ENCODE results near the gene SEMA5A.

The SEMA5A gene

GRCh38 chr5:9015937-9016270 lies 530.0 kb downstream of the SEMA5A start:
- no peak overlapping the region for H3K9ac ChIP-seq
- no peaks in the 10 kb centered on the region for H3K79me2 ChIP-seq
- no peaks in the 10 kb centered on the region for H3K36me3 ChIP-seq (ENCODE audit: control insufficient read depth, insufficient read depth, low read length)
- no peaks in the 10 kb centered on the region for H3K27me3 ChIP-seq (ENCODE audit: control insufficient read depth, insufficient read depth, low read length)
- H3K9me3 ChIP-seq (ENCODE audit: control insufficient read depth, low read length) = no peaks in the 10 kb centered on the region
- H3K4me3 ChIP-seq (ENCODE audit: low read depth, low read length) = no peak overlapping the region
- H2AFZ ChIP-seq = no peak overlapping the region
- H3K4me2 ChIP-seq (ENCODE audit: low read length) = no peak overlapping the region
- no peak overlapping the region for H3K27ac ChIP-seq
- H3K4me1 ChIP-seq = no peaks in the 10 kb centered on the region
- TF ChIP-seq, protein P1, sequence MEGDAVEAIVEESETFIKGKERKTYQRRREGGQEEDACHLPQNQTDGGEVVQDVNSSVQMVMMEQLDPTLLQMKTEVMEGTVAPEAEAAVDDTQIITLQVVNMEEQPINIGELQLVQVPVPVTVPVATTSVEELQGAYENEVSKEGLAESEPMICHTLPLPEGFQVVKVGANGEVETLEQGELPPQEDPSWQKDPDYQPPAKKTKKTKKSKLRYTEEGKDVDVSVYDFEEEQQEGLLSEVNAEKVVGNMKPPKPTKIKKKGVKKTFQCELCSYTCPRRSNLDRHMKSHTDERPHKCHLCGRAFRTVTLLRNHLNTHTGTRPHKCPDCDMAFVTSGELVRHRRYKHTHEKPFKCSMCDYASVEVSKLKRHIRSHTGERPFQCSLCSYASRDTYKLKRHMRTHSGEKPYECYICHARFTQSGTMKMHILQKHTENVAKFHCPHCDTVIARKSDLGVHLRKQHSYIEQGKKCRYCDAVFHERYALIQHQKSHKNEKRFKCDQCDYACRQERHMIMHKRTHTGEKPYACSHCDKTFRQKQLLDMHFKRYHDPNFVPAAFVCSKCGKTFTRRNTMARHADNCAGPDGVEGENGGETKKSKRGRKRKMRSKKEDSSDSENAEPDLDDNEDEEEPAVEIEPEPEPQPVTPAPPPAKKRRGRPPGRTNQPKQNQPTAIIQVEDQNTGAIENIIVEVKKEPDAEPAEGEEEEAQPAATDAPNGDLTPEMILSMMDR (IDR thresholded peaks at IDR 0.05) = no peak

- TF ChIP-seq, protein P1 (IDR thresholded peaks at IDR 0.05) = no peak
- H3K4me3 ChIP-seq (ENCODE audit: low read depth, low read length) = no peak overlapping the region
- H3K36me3 ChIP-seq (ENCODE audit: control insufficient read depth, insufficient read depth, low read length) = no peaks in the 10 kb centered on the region
- no peak overlapping the region for H3K4me2 ChIP-seq (ENCODE audit: low read length)
- no peaks in the 10 kb centered on the region for H3K9me3 ChIP-seq (ENCODE audit: control insufficient read depth, low read length)
- no peaks in the 10 kb centered on the region for H3K4me1 ChIP-seq
- no peak overlapping the region for H2AFZ ChIP-seq
- H3K79me2 ChIP-seq = no peaks in the 10 kb centered on the region
- H3K27me3 ChIP-seq (ENCODE audit: control insufficient read depth, insufficient read depth, low read length) = no peaks in the 10 kb centered on the region
- H3K9ac ChIP-seq = no peak overlapping the region
- no peak overlapping the region for H3K27ac ChIP-seq
These were observed 530.5 kb downstream of the SEMA5A start for GRCh38 chr5:9015260-9015936.

DNA sequence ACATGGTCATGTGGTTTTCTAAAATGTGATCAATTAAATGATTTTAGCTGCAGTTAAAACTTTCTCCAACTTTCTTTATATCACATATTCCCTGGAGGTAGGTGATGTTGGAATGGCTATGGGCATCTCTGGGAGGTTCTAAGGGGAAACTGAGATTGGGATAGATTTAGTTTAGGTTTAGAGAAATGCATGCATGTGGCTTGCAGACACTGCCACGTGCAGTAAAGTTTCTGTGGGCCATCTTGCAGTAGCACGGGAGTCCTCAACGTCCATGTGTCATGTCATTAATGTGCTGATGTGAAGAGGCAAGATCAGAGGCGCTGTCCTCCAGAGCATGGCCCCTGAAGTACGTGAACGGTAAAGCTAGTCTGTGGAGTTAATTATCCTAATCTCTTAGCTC lies 532.7 kb downstream of the SEMA5A start:
- TF ChIP-seq, protein P1 (IDR thresholded peaks at IDR 0.05) = no peak
- no peaks in the 10 kb centered on the region for H3K27me3 ChIP-seq (ENCODE audit: control insufficient read depth, insufficient read depth, low read length)
- H3K4me3 ChIP-seq (ENCODE audit: low read depth, low read length) = no peak overlapping the region
- no peak overlapping the region for H3K27ac ChIP-seq
- H3K9ac ChIP-seq = no peak overlapping the region
- no peak overlapping the region for H2AFZ ChIP-seq
- no peak overlapping the region for H3K4me2 ChIP-seq (ENCODE audit: low read length)
- no peaks in the 10 kb centered on the region for H3K79me2 ChIP-seq
- H3K4me1 ChIP-seq = no peaks in the 10 kb centered on the region
- H3K9me3 ChIP-seq (ENCODE audit: control insufficient read depth, low read length) = no peaks in the 10 kb centered on the region
- H3K36me3 ChIP-seq (ENCODE audit: control insufficient read depth, insufficient read depth, low read length) = no peaks in the 10 kb centered on the region

GRCh38 chr5:9009931-9010651 lies 535.8 kb downstream of the SEMA5A start:
- H3K27ac ChIP-seq = no peak overlapping the region
- H3K4me2 ChIP-seq (ENCODE audit: low read length) = no peak overlapping the region
- no peaks in the 10 kb centered on the region for H3K27me3 ChIP-seq (ENCODE audit: control insufficient read depth, insufficient read depth, low read length)
- H3K36me3 ChIP-seq (ENCODE audit: control insufficient read depth, insufficient read depth, low read length) = no peaks in the 10 kb centered on the region
- H3K4me1 ChIP-seq = no peaks in the 10 kb centered on the region
- H3K4me3 ChIP-seq (ENCODE audit: low read depth, low read length) = no peak overlapping the region
- H3K9me3 ChIP-seq (ENCODE audit: control insufficient read depth, low read length) = no peaks in the 10 kb centered on the region
- H3K9ac ChIP-seq = no peak overlapping the region
- TF ChIP-seq, protein P1 (IDR thresholded peaks at IDR 0.05) = no peak
- H2AFZ ChIP-seq = no peak overlapping the region
- H3K79me2 ChIP-seq = no peaks in the 10 kb centered on the region
